Measurements from ENCODE around the gene SLC29A1.

DNA sequence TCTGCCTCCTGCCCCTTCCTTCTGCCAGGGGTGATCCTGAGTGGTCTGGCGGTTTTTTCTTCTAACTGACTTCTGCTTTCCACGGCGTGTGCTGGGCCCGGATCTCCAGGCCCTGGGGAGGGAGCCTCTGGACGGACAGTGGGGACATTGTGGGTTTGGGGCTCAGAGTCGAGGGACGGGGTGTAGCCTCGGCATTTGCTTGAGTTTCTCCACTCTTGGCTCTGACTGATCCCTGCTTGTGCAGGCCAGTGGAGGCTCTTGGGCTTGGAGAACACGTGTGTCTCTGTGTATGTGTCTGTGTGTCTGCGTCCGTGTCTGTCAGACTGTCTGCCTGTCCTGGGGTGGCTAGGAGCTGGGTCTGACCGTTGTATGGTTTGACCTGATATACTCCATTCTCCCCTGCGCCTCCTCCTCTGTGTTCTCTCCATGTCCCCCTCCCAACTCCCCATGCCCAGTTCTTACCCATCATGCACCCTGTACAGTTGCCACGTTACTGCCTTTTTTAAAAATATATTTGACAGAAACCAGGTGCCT lies 10.2 kb downstream of the SLC29A1 start:
- TF ChIP-seq POLR2A (IDR thresholded peaks at IDR 0.05) (no peak), POLR2AphosphoS5 (IDR thresholded peaks at IDR 0.05) (no peak)
- TF ChIP-seq, protein P1, sequence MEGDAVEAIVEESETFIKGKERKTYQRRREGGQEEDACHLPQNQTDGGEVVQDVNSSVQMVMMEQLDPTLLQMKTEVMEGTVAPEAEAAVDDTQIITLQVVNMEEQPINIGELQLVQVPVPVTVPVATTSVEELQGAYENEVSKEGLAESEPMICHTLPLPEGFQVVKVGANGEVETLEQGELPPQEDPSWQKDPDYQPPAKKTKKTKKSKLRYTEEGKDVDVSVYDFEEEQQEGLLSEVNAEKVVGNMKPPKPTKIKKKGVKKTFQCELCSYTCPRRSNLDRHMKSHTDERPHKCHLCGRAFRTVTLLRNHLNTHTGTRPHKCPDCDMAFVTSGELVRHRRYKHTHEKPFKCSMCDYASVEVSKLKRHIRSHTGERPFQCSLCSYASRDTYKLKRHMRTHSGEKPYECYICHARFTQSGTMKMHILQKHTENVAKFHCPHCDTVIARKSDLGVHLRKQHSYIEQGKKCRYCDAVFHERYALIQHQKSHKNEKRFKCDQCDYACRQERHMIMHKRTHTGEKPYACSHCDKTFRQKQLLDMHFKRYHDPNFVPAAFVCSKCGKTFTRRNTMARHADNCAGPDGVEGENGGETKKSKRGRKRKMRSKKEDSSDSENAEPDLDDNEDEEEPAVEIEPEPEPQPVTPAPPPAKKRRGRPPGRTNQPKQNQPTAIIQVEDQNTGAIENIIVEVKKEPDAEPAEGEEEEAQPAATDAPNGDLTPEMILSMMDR (IDR thresholded peaks at IDR 0.05), result no peak

Measured in breast epithelium (tissue), 3 donors.